ENCODE measurements around the gene CYBA.
"Not testable (repeated sequence)": the region's sequence is repeated elsewhere in the genome, so short reads cannot be mapped to it uniquely, and the experiment has no call there.

The CYBA gene

DNA sequence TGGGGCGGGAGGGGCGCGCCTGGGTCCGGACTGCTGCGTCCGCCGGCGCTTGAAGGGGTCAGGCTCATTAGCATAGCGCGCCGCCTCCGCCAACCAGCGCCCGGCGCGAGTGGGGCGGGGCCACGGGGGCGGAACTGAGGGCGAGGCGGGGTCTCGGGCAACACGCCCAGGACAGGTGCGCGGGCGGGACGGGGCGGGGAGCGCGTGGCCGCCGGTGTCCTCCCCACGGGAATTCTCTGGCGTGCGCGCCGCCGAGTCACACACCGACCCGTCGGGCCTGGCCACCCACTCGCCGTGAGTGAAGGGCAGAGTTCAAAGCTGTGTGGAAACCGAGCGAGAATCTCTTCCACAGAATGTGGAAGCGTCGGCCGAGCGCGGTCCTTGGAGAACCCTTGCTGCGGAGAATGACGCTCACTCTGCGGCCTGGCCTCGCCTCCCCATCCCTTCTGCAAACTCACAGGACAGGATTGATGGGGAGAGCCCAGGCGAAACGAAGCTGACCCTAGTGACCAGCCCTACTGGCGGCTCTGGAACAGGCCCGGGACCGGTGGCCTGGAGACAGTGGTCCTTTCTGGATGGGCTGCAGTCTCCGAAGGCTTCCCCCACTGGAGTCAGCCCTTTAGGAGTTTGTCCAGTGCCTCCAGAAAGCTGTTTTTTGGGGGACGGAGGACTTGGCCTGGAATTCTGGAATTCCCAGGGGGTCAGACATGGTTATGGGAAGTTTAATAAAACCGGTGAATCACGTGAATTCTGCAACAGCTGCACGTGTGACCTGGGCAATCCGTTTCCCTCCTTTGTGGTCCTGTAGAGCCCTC is 35.8 kb upstream of the CYBA start, which contains the start of gene SNAI3:
TSS of gene SNAI3 (minus strand) at position 69 of the 815 bp plus-strand sequence. CDS start 101 bp downstream, outside the sequence.
- DNase-seq (ENCODE audit: low read depth, low spot score) = no peak

DNA sequence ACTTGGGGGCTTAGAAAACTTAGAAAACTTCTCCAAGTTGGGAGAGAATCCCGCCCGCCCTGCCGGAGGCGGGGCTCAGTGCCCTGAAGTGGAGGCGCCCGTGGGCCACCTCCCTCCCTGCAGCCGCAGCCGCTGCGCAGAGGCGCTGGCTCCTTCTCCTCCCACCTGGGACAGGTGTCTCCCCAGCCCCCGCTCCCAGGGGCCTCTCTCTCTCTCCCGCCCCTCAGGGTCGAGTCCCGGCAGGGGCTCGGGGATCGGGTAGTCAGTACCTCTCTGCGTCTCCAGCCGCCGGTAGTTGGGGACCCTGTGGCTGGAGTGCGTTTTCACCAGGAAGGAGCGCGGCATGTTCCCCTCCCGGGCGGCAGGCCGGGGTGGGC is 35.2 kb upstream of the CYBA start:
- DNase-seq (ENCODE audit: low read depth, low spot score) = no peak

DNA sequence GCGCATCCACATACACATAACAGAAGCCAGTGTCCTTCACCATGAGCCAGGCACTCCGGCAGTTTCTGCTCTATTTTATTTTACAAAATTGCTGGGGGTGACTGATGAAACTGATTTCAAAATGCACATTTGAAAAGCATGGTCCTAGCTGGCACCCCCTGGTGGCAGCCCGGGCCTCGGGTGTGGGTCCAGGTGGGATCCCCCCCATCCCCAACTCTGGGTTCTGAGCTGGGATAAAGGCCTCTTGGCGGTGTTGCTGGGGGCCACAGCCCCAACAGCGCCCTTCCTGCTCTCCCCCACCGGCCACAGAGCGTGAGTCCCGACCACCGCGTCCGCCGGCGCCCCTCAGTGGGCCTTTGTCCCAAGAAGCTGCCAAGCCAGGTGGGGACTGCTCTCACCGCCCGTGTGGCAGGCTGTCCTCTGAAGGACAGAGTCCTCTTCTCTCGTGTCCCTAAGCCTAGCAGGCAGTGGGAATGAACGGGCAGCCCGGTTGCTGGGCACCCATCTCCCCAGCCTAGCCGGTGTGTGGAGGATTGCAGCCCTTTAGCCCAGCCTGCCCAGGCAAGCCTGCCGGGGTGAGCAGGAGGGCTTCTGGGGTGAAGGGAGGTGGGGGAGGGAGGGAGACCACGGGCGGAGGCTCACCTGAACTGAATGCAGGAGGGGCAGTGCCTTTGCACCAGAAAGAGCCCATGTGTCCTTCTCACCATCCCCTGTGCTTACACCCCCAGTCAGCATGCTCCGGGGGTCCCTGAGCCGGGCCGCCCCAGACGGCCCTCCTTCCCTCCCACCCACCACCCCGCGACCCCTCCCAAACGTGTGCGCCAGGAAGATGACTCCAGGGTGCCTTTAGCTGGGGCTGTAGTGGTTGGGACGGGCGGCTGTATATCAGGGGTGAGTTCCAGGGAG is 34.6 kb upstream of the CYBA start:
- no peak for DNase-seq (ENCODE audit: low read depth, low spot score)

DNA sequence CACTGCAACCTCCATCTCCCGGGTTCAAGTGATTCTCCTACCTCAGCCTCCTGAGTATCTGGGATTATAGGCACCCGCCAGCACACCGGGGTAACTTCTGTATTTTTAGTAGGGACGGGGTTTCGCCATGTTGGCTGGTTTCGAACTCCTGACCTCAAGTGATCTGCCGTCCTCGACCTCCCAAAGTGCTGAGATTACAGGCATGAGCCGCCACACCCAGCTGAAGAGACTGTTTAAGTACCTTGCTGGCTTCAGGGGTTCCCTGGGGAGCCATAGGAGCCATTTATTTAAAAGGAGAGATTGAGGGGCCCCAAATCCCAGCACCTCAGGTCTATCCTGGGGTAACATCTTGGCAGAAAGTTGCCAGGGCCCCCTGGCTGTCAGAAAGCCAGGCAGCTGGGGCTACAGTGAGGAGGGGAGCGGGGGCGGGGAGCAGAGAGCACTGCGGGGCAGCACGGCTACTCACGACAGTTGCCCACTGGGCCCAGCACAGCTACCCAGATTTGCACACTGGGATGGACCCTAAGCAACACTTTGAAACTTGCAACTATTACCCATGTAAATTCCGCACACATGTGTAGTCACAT is 33.8 kb upstream of the CYBA start:
- DNase-seq (ENCODE audit: low read depth, low spot score) = no peak

DNA sequence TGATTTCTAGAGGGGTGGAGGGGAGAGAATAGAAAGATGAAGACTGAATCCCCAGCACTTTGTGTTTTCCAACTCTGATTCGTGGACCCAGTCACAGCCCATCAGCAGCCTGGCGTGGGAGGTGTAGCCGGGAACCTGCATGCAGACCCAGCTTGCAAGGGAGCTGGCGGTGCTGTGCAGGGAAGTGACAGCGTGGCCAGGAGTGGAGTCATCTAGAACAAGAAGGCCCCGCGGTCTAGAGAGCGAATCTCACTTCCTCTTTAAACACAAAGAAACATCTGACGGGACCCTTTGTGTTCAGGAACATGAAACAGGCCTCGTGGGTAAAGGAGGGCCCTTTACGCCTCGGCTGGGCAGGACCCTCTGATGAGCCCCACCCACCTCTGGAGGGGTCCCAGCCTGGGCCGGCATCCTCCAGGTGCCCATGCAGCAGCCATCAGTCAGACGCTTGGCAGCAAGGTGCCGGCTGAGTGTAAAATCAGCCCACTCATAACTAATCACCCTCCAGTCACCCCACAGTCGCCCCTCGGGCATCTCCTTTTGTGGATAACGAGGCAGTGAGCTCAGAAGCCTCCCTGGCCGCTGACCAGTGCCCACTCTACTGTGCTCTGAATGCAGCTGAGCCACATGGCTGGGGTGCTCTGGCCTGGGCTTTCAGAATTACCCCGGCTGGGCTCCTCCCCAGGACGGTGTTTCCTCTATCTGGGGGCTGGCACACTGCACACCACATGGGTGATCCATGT is 31.0 kb upstream of the CYBA start:
- no peak for DNase-seq (ENCODE audit: low read depth, low spot score)

DNA sequence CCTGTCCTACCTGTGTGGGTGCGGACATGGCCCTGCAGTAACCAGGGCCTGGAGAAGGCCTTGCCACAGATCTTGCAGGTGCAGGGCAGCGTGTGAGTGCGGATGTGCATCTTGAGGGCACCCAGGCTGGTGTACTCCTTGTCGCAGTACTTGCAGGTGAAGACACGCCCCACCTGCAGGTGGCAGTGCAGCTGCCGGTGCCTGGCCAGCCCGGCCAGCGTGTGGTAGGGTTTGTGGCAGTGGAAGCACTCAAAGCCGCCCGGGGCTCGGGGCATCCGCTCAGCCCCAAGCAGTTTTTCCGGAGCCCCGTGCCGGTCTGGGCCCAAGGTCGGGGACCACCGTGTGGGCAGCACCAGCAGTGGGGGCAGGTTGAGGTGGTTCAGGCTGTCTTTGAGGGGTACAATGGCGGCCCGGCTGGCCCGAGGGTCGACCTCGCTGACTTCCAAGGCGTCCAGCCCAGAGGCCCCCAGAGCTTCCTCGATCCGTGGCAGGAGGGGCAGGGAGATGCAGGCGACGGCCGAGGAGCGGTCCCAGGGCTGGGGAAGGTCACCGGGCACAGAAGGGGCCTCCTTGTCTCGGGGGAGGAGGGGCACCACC is 30.3 kb upstream of the CYBA start:
- DNase-seq (ENCODE audit: low read depth, low spot score) = peak; percentile 40

DNA sequence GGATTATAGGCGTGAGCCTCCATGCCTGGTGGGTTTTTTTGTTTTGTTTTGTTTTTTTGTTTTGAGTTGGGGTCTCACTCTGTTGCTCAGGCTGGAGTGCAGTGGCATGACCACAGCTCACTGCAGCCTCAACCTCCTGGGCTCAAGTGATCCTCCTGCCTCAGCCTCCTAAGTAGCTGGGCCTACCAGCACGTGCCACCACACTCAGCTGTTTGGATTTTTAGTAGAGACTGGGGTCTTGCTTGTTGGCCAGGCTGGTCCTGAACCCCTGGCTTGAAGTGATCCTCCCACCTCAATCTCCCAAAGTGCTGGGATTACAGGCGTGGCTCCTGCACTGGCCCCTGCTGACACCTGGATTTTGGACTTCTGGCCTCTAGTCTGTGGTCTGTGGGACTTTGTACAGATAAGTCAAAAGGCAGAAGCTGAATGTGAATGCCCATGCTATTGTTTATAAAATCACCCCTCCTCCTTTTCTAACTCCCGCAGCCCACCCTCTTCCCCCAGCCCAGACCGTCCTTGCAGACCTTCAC is 29.8 kb upstream of the CYBA start:
- DNase-seq (ENCODE audit: low read depth, low spot score) = no peak

DNA sequence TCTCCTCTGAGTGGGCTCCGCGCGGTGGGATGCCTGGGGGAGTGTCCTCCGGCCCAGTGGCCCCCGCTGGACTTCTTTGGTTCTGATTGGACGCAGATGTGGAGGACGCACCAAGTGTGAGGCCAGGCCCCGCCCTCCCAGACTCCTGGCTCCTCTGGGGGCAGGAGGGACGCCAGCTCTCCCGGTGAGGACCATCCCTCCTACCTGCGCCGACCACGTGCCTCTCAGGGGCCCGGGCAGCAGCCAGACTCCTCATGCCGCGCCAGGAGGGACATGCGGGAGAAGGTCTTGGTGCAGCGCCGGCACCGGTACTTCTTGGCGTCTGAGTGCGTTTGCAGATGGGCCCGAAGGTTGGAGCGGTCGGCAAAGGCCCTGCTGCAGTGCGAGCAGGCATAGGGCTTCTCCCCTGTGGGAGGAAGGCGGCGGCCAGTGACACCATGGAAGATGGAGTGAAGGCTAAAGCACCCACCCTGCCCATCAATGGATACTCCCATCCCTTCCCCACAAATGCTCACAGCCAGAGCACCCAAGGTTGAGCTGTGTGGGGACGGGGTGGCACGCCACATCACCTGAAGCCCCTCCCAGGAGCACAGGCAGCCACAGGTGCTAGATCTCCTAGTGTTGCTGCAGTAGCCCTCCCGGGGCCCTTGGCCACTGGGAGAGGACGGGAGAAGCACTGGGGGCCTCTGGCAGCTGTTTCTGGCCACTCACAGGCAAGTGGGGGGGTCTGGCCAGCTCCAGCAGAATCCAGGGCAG is 27.5 kb upstream of the CYBA start:
- no peak for DNase-seq (ENCODE audit: low read depth, low spot score)

DNA sequence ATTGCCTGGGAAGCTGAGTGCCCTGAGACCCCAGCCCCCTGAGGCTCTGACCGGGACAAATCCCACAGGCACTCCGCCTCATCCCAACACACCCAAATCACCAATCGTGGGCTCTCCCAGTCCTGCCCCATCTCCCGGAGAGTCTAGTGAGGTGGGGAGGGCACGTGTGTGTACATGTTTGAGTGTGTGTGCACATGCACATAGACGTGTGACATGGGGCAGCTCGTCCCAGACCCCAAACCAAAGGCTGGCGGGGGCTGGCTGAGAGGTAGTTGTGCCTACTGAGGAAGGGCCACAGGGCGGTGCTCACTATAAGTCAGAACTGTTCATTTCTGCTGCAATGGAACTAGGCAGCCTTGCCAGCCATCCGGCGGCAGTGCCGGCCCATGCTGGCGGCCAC is 26.9 kb upstream of the CYBA start:
- DNase-seq (ENCODE audit: low read depth, low spot score) = no peak

DNA sequence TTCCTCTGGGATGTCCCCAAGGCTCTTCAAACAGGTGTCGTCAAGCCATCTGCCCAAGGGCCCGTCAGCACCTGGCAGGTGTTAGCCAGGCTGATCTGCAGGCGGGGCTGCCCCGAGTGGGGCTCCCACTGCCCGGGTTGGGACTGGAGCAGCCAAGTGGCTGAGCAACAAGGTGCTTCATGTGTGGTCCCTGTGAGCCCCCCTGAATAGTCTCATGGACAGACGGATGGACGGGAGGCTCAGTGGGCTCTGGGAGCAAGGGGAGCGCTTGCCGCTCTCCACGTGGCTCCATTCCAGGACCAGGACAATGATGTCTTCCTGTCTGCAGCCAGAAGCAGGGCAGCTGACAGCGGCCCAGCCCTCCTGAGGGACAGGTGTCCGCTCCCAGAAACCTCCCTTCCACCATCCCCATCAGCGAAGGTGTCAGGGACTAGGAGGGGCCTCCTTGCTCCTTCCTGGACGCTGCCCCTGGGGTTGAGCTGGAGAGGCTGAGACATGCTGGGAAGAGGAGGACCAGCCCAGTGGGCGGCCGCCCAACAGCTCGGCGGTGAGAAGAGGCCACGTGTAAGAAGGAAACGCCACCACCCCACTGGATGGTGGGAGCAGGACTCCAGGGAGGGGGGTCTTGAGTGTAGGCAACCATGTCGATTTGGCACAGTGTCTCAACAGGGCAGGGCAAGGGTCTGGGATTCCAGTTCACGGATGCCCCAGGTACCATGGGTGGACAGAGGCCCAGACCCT is 25.8 kb upstream of the CYBA start:
- DNase-seq (ENCODE audit: low read depth, low spot score) = no peak

DNA sequence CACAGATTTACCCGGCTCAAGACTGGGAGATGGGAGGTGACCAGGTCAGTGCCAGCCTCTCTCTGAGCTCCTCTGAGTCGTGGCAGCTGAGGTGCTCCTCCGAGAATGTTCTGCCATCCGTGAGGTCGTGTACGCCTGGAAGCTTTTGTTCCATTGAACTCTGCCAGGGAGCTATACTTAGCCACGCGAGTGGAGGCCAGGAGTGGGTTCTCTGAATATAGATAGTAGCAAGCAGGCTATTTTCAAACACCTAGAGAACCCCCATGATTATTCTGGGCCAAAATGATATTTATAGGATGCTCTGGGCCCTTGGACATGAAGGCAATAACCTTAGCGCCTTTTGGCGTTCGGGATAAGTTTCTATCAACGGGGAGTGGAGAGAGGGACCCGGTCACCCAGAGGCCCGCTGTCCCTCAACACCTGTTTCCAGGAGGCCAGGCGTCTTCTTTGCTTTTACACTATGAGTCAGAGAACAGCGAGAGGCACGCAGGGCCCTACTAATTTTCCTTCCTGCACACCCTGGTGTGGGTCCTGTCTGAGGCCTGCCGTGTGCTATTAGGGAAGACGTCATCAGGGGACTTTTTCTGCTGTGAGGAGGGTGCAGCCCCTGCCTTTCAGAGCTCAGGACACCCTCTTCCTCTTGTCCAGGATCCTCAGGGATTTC is 23.0 kb upstream of the CYBA start:
- no peak for DNase-seq (ENCODE audit: low read depth, low spot score)

DNA sequence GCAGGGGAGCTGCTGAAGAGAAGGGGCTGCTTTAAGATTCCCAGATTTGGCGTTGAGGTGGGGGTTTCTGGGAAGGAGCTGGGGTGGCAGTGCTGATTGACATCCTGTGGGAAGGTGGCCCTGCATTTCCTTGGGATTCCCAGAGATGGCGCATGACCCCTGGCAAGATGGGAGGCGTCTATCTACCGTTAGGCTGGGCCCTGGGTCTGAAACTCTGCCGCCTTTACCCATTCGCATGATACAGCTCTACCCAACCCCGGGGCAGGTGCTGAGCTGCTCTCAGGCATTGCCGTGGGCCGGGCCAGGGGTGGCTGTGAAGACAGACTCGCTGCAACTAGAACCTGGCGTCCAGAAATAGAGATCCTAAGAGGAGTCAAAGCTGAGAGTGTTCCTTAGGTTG is 21.9 kb upstream of the CYBA start:
- DNase-seq (ENCODE audit: low read depth, low spot score) = peak; percentile 50

DNA sequence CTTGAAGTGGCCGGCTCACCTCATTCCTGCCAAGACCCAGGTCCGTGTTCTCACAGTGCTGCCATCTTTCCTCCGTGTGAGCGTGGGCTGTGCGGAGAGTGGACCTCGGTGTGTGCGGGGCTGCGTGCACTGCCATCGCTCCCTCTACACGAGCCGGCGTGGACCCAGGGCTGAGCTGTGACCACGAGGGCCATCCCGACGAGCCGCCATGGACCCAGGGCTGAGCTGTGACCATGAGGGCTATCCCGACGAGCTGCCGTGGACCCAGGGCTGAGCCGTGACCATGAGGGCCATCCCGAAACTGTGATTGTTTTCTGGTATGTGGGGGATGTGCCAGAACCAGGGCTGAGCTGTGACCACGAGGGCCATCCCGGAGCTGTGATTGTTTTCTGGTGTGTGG is 21.0 kb upstream of the CYBA start:
- DNase-seq (ENCODE audit: low read depth, low spot score) = no peak

DNA sequence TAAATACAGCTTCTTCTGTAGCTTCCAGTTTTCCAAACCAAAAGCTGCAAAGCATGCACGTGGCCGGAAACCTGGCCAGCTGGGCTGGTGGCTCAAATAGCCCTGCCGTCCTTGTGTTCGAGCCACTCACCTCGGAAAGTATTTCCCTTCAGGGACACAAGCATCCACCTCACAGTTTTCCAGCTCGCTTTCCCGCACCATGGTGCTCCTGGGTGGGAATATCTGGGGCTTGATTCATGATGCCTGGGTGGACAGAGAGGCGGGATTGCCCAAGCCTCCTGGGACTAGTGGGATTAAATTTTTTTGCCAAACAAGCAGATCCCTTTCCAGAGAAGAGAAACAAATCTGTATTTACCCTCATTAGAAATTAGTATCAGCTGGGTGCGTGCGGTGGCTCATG is 19.1 kb upstream of the CYBA start:
- DNase-seq (ENCODE audit: low read depth, low spot score) = no peak

DNA sequence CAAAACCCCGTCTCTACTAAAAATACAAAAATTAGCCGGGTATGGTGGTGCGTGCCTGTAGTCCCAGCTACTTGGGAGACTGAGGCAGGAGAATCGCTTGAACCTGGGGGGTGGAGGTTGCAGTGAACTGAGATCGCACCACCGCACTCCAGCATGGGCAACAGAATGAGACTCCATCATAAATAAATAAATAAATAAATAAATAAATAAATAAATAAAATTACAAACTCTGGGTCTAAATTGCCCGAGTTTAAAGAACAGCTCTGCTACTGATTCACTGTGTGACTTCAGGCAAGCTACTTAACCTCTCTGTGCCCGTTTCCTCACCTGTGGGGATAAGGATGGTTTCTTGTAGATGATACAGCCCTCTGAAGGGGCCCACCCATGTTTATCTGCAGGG is 18.6 kb upstream of the CYBA start:
- not testable (repeated sequence) for DNase-seq (ENCODE audit: low read depth, low spot score)

DNA sequence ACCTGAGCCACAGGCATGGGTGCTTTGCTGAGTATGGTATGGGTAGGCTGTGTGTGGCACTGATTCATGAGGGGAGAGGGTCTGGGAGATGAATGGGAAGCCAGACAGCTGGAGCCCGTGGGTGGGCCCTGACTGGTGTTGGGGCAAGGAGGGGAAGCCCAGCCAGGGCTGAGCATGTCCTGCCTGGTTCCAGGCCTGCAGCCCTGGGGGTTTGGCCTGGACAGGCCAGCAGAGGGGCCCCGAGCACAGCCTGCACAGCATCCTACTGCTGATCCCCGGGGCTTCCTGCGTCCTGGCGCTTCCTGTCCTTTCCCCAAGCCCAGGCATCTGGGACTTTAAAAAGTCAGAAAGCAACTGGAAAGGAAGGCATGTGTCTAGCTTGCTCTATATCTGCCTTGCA is 16.6 kb upstream of the CYBA start:
- no peak for DNase-seq (ENCODE audit: low read depth, low spot score)

DNA sequence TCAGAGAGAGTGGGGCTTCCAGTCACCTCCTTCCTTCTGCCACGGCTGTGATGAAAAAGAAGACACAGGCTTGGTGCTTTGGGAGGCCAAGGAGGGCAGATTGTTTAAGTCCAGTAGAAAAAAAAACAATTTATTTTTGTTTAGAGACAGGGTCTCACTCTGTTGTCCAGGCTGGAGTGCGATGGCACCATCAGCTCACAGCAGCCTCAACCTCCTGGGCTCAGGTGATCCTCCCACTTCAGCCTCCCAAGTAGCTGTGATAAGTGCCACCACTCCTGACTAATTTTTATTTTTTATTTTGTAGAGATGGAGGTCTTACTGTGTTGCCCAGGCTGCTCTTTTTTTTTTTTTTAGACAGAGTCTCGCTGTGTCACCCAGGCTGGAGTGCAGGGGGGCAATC is 14.7 kb upstream of the CYBA start:
- no peak for DNase-seq (ENCODE audit: low read depth, low spot score)

DNA sequence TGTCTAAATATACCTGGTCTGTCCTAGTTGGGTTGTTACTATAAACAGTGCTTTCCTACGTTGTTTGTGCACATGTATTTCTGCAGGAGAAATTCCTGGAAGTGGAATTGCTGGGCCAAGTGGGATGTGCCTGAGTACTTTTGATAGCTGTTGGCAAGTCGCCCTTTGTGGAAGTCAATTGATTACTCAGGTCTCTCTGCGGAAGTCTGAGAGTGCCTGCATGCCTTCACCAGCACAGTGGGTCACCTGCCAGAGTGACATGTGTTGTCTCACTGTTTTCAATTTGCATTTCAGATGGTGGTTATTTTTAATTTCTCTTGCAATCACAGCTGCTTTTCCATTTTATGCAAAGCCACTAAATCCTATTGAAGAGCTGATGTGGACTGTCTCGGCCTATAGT is 14.3 kb upstream of the CYBA start:
- no peak for DNase-seq (ENCODE audit: low read depth, low spot score)
